ENCODE results near the gene COQ3. TPM values are rescaled to one million over a fixed set of nuclear protein-coding genes. Genes with fewer than 3 reads are reported as not detected.

The COQ3 gene
- total RNA-seq, 2 donors from 2014 or later, result 4.0 to 6.8 TPM

DNA sequence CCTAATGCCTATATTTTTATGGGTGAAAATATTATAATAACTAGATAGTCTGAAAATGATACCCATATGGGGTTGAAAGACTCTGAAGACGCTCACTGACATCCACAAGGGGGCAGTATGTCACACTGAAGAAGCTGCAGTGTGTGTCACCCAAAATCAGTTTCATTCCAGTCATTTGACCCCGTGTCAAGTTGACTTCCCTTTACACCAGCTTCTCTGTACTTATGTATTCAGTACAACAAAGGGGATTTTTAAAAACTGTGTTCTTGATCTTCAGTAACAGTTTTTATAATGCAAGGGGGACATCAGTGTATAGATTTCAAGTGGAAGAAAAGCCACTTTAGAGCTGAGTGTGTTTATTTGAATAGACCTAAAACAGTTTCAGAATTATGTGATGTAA is 63.8 kb downstream of the COQ3 start:
- Histone ChIP-seq H3K27me3 (replicated peaks; ENCODE audit: insufficient read depth) (no peaks in the 10 kb centered on the region), H3K4me1 (replicated peaks) (no peaks in the 10 kb centered on the region), H3K36me3 (no peaks in the 10 kb centered on the region), H3K9me3 (no peaks in the 10 kb centered on the region), H3K4me3 (no peak overlapping the region), H3K27ac (no peak overlapping the region)
- WGBS, result 9% methylated on average over 2 of the region's 2 CpGs
- intact Hi-C loops (cut with DNase I), result loop anchor here (5.0 kb wide), 1 partner anchor 97 kb away; the partner anchor contains the start of gene PNISR
- TF ChIP-seq POLR2AphosphoS5 (IDR thresholded peaks at IDR 0.05) (peak; percentile 11), POLR2A (IDR thresholded peaks at IDR 0.05) (no peak), CTCF (IDR thresholded peaks at IDR 0.05) (peak; percentile 29 to 56 (median 52))
- DNase-seq (ENCODE audit: low spot score), result peak; percentile 51

GRCh38 chr6:99324996-99325395 is 69.0 kb downstream of the COQ3 start:
- TF ChIP-seq CTCF (IDR thresholded peaks at IDR 0.05) (no peak), POLR2AphosphoS5 (IDR thresholded peaks at IDR 0.05) (no peak), POLR2A (IDR thresholded peaks at IDR 0.05) (no peak)
- Histone ChIP-seq H3K4me3 (no peak overlapping the region), H3K4me1 (replicated peaks) (no peaks in the 10 kb centered on the region), H3K9me3 (no peaks in the 10 kb centered on the region), H3K27me3 (replicated peaks; ENCODE audit: insufficient read depth) (no peaks in the 10 kb centered on the region), H3K36me3 (no peaks in the 10 kb centered on the region), H3K27ac (no peak overlapping the region)
- intact Hi-C loops (cut with DNase I), result no loop called here
- no peak for DNase-seq (ENCODE audit: low spot score)

Other genes starting within 250 kb of the COQ3 start
- 10 to 100 TPM in 1 of 2 donors, 1 to 10 TPM in 1; 6.5 to 14.7 TPM for gene FAXC, start 44.5 kb downstream of the COQ3 start, total RNA-seq
- gene PNISR, start 31.1 kb upstream of the COQ3 start, total RNA-seq, result 100 to 1,000 TPM in 1 of 2 donors, 10 to 100 TPM in 1; 62.0 to 161 TPM
- gene USP45, start 121.2 kb upstream of the COQ3 start, total RNA-seq, result 10 to 100 TPM; 14.3 to 19.4 TPM
- gene CCNC, start 174.5 kb upstream of the COQ3 start, total RNA-seq, result 10 to 100 TPM; 37.8 to 83.4 TPM
- gene PRDM13, start 212.6 kb upstream of the COQ3 start, total RNA-seq, result under 1 TPM in 1 of 2 donors, not detected in 1; 0.74 TPM